HepG2 (cell line): ENCODE data around the gene ANAPC2. TPM values are rescaled to one million over a fixed set of nuclear protein-coding genes. Genes with fewer than 3 reads are reported as not detected.

Experiments
- ATAC-seq: fragments of 200-7000 bp; cut with Tn5 transposase; 3 replicates; pipeline ENCODE4 v1.9.1; 2020; ENCODE audit warnings: mild to moderate bottlenecking, moderate library complexity
- BruUV-seq: library from RNA; stranded (reverse); fragments of 400-500 nt; replicated peaks from 2 replicates; lab custom pipeline; 2021; lab: Mats Ljungman, UMichigan
- CTCF ChIA-PET: fragments of 300-600 bp; formaldehyde crosslinking; extraction: SDS; loops from one replicate; lab custom pipeline; 2021; ENCODE audit warnings: low total read pairs, inconsistent platforms, low intra/inter-chr PET ratio; lab: Yijun Ruan, JAX
- POLR2A ChIA-PET: fragments of 350-600 bp; sonication (Branson Sonifier 250); formaldehyde crosslinking; loops from one replicate; lab custom pipeline; 2020; ENCODE audit warnings: antibody characterized with exemption, inconsistent platforms; lab: Yijun Ruan, JAX
- DNase-seq: peaks from one replicate; pipeline ENCODE4 v3.0.0-alpha.2; 2015; ENCODE audit warnings: low spot score
- FAIRE-seq: peaks from 3 replicates; lab custom pipeline; 2011; peaks lifted over from hg19 to GRCh38; lab: Jason Lieb, UNC
- H2AFZ ChIP-seq: one replicate; pipeline ENCODE4 v1.6.1; 2011; ENCODE audit warnings: low read length, inconsistent platforms
- H3K27ac ChIP-seq: fragments of 300-600 bp; 3 replicates; pipeline ENCODE4 v1.8.0; 2011; ENCODE audit warnings: mixed run types, mild to moderate bottlenecking, mixed read lengths, low read length, inconsistent platforms; ENCODE audit not compliant: insufficient read depth; ENCODE audit errors: extremely low read length
- H3K27me3 ChIP-seq, 2 experiments: fragments of 200-600 bp in 1 of 2; 2 replicates in 1 of 2; 3 replicates in 1 of 2; pipeline versions ENCODE4 v1.6.0 to v1.8.0; 2011; ENCODE audit warnings: low read length in 2 of 2, mild to moderate bottlenecking in 2 of 2, moderate library complexity in 2 of 2, inconsistent platforms in 1 of 2; ENCODE audit not compliant: insufficient read depth in 2 of 2, control insufficient read depth in 1 of 2
- H3K36me3 ChIP-seq, 2 experiments: fragments of 200-600 bp in 1 of 2; replicated peaks in 1 of 2; 2 replicates in 1 of 2; 3 replicates in 1 of 2; pipeline versions ENCODE4 v1.5.1 to v1.8.0; 2011; ENCODE audit warnings: low read length in 2 of 2, inconsistent platforms in 1 of 2; ENCODE audit not compliant: insufficient read depth in 2 of 2, control insufficient read depth in 1 of 2
- H3K4me1 ChIP-seq: 2 replicates; pipeline ENCODE4 v1.5.1; 2012; ENCODE audit warnings: low read length, inconsistent platforms; ENCODE audit not compliant: insufficient read depth
- H3K4me2 ChIP-seq: 2 replicates; pipeline ENCODE4 v1.6.0; 2011; ENCODE audit warnings: low read depth, low read length, inconsistent platforms
- H3K4me3 ChIP-seq, 3 experiments: fragments of 200-600 bp in 1 of 3; sonication (generic), shearing (Covaris generic) in 1 of 3; replicated peaks in 1 of 3; 2 replicates each; pipeline ENCODE4 v1.5.1; 2011 to 2016; ENCODE audit warnings: low read length in 3 of 3, inconsistent platforms in 2 of 3, low read depth in 2 of 3, mild to moderate bottlenecking in 2 of 3, control low read depth in 1 of 3, mixed read lengths in 1 of 3; ENCODE audit not compliant: insufficient read depth in 1 of 3
- H3K79me2 ChIP-seq: one replicate; pipeline ENCODE4 v1.6.1; 2011; ENCODE audit warnings: low read length, inconsistent platforms; ENCODE audit not compliant: insufficient read depth
- H3K9ac ChIP-seq: 2 replicates; pipeline ENCODE4 v1.6.0; 2011; ENCODE audit warnings: mild to moderate bottlenecking, low read depth, low read length, inconsistent platforms; ENCODE audit not compliant: insufficient read depth
- H3K9me3 ChIP-seq: 2 replicates; pipeline ENCODE4 v1.5.1; 2012; ENCODE audit warnings: mild to moderate bottlenecking, low read length
- H4K20me1 ChIP-seq: 2 replicates; pipeline ENCODE4 v1.6.0; 2011; ENCODE audit warnings: inconsistent platforms, mild to moderate bottlenecking, low read length, moderate library complexity; ENCODE audit not compliant: insufficient read depth
- HMGA1 ChIP-seq: sonication (generic); formaldehyde crosslinking; conservative IDR thresholded peaks from 2 replicates; pipeline ENCODE4 v1.4.0; 2020; ENCODE audit warnings: missing genetic modification reagents
- RBFOX2 ChIP-seq: fragments of 200-400 bp; formaldehyde crosslinking; IDR thresholded peaks from 2 replicates; pipeline ENCODE4 v1.6.1; 2017; ENCODE audit warnings: low read depth, mild to moderate bottlenecking, low read length
- SNAPC2 ChIP-seq: sonication (generic); formaldehyde crosslinking; IDR thresholded peaks from 2 replicates; pipeline ENCODE4 v1.8.1; 2022; ENCODE audit warnings: mild to moderate bottlenecking, missing genetic modification reagents
- ZC3H4 ChIP-seq: sonication (generic); formaldehyde crosslinking; IDR thresholded peaks from 2 replicates; pipeline ENCODE4 v1.4.0; 2020; ENCODE audit warnings: missing genetic modification reagents, borderline replicate concordance
- ZNF12 ChIP-seq: sonication (generic); formaldehyde crosslinking; IDR thresholded peaks from 2 replicates; pipeline ENCODE4 v1.5.0; 2020; ENCODE audit warnings: missing genetic modification reagents
- ZNF549 ChIP-seq: sonication (generic); formaldehyde crosslinking; IDR thresholded peaks from 2 replicates; pipeline ENCODE4 v1.5.0; 2020; ENCODE audit warnings: missing genetic modification reagents
- ZNF572 ChIP-seq: sonication (generic); formaldehyde crosslinking; IDR thresholded peaks from 2 replicates; pipeline ENCODE4 v1.5.1; 2020; ENCODE audit warnings: mild to moderate bottlenecking, missing genetic modification reagents
- ZSCAN9 ChIP-seq: IDR thresholded peaks from 2 replicates; pipeline ENCODE4 v1.6.1; 2016; ENCODE audit warnings: borderline replicate concordance
- WGBS: methylation state at CpG from one replicate; pipeline ENCODE4 v1.1.6; 2017; ENCODE audit warnings: low lambda C conversion rate; 5-methylcytosine and 5-hydroxymethylcytosine counted together
- in situ Hi-C: cut with HindIII; loops from 2 replicates; pipeline ENCODE4 v1.10.0; 2017; ENCODE audit warnings: low pct_unique_long_range_greater_than_20kb; ENCODE audit not compliant: extremely low pct_ligation_motif_present
- intact Hi-C: fragments of 100-400 bp; cut with micrococcal nuclease; formaldehyde crosslinking; loops from one replicate; pipeline ENCODE4 v1.10.0; 2022; ENCODE audit not compliant: unreplicated experiment
- polyA plus RNA-seq, 8 experiments: library from polyadenylated mRNA; depleted of rRNA in 3 of 8; stranded (reverse) in 7 of 8; unstranded in 1 of 8; fragments of >200 nt; fragmentation: Illumina TruSeq in 4 of 8; extraction: Trizol in 4 of 8; gene quantifications; 2 replicates each; pipeline versions ENCODE4 v1.2.1 to v1.2.3, GENCODE V29; 2011 to 2016; ENCODE audit warnings: low read depth in 4 of 8, missing spikeins in 1 of 8, mixed read lengths in 1 of 8; ENCODE audit not compliant: insufficient read depth in 1 of 8
- total RNA-seq, 5 experiments: library from RNA; depleted of rRNA; stranded (reverse); fragments of >200 nt; fragmentation: Illumina TruSeq; extraction: Trizol; gene quantifications; 2 replicates each; pipeline ENCODE4 v1.2.3, GENCODE V29; 2016; ENCODE audit warnings: low read depth in 1 of 5
- TF ChIP-seq, protein P1 (sequence below): IDR thresholded peaks from 2 replicates; pipeline ENCODE4 v1.6.1; 2016; ENCODE audit warnings: low read depth, borderline replicate concordance
- TF ChIP-seq, protein P2 (sequence below): sonication (generic); formaldehyde crosslinking; IDR thresholded peaks from 2 replicates; pipeline ENCODE4 v1.4.0; 2020; ENCODE audit warnings: missing genetic modification reagents, borderline replicate concordance
- TF ChIP-seq, protein P3 (sequence below): IDR thresholded peaks from 2 replicates; pipeline ENCODE4 v1.6.1; 2016; ENCODE audit warnings: missing compliant biosample characterization, missing genetic modification reagents, borderline replicate concordance

The ANAPC2 gene
- total and polyA plus RNA-seq, 2 of the 13 experiments (the other 11 are each of a cell fraction or from before 2014, with no cell fraction given): 12.3 to 15.4 TPM

DNA sequence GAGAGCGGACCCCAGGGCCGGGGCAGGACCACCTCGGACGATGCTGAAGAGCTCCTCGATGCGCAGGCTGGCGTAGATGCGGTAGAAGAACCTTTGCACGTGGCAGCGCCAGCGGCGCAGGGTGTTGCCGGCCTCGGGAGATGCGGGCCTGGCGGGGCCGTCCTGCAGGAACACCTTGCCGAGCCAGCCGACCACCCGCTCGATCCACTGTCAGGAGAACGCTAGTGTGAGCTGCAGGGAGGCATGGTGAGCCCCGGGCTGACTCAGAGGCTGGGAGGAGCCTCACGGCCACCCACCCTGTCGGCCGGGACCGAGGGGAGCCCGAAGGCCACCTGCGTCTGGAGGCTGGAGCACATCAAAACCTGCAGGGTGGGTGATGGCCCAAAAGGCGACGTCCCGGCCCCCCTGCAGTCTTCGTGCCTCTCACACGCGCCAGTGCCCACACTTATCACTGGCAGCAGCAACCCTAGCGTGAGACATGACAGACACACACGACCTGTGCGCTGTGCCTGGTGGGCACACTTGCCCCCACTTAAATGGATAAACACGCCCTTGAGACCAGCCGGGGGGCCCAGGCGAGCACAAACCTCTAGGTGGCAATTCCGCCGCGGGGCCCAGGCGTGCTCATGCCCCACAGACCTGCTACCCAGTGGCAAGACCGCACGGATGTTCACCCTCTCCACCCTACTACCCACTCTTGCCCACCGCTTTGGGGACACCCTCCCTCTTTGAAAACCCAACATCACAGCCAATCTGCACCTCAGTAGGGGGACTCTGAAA is 3.3 kb downstream of the ANAPC2 start:
- peaks cover 26% of the 10 kb centered on the region for H3K79me2 ChIP-seq
- WGBS: 96% methylated on average over 33 of the region's 48 CpGs
- intact Hi-C loops (no loop called here), in situ Hi-C loops (loop anchor here (5.0 kb wide), 1 partner anchor 42 kb away; the partner anchor contains the start of genes CYSRT1 and RNF224)
- DNase-seq (no peak), FAIRE-seq (no peak), ATAC-seq (no peak)
- H3K9me3 ChIP-seq: no peaks in the 10 kb centered on the region
- H4K20me1 ChIP-seq: no peaks in the 10 kb centered on the region
- H3K4me3 ChIP-seq: no peak overlapping the region
- TF ChIP-seq, protein P1, sequence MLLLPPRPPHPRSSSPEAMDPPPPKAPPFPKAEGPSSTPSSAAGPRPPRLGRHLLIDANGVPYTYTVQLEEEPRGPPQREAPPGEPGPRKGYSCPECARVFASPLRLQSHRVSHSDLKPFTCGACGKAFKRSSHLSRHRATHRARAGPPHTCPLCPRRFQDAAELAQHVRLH: no peak
- 0 out of 2 replicates have a peak, but pooled peaks have one; percentile 33 for TF ChIP-seq RBFOX2
- H2AFZ ChIP-seq: no peak overlapping the region
- no peak overlapping the region for H3K4me2 ChIP-seq
- H3K27me3 ChIP-seq: no peaks in the 10 kb centered on the region
- BruUV-seq: no TSS peak
- H3K4me1 ChIP-seq: peaks cover 24% of the 10 kb centered on the region
- peaks cover 27 to 32% of the 10 kb centered on the region in 2 experiments; a peak in 4 of 5 replicates for H3K36me3 ChIP-seq
- no peak overlapping the region for H3K9ac ChIP-seq
- H3K27ac ChIP-seq: no peak overlapping the region
- ChIA-PET CTCF (no interaction called here), POLR2A (no interaction called here)

DNA sequence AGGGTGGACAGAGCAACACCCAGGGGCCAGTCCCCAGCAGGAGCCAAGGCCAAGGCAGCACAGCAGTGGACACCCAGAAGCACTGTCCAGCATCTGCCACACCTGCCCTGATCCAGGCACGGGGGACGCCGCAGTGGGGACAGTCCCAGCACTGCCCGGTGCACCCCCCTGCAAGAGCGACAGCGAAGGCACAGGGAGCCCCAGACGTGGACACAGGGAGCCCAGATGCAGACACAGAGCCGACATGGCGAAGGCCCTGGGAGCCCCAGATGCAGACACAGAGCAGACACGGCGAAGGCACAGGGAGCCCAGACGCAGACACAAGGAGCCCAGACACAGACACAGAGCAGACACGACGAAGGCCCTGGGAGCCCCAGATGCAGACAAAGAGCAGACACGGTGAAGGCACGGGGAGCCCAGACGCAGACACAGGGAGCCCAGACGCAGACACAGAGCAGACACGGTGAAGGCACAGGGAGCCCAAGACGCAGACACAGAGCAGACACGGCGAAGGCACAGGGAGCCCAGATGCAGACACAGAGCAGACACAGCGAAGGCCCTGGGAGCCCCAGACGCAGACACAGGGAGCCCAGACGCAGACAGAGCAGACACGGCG is 4.3 kb downstream of the ANAPC2 start:
- POLR2A ChIA-PET: no interaction called here
- TF ChIP-seq ZNF572: no peak
- TF ChIP-seq HMGA1 (CRISPR knock-in tag): no peak
- no peak for TF ChIP-seq ZNF549 (CRISPR knock-in tag)
- TF ChIP-seq ZC3H4 (CRISPR knock-in tag): no peak
- TF ChIP-seq, protein P2, sequence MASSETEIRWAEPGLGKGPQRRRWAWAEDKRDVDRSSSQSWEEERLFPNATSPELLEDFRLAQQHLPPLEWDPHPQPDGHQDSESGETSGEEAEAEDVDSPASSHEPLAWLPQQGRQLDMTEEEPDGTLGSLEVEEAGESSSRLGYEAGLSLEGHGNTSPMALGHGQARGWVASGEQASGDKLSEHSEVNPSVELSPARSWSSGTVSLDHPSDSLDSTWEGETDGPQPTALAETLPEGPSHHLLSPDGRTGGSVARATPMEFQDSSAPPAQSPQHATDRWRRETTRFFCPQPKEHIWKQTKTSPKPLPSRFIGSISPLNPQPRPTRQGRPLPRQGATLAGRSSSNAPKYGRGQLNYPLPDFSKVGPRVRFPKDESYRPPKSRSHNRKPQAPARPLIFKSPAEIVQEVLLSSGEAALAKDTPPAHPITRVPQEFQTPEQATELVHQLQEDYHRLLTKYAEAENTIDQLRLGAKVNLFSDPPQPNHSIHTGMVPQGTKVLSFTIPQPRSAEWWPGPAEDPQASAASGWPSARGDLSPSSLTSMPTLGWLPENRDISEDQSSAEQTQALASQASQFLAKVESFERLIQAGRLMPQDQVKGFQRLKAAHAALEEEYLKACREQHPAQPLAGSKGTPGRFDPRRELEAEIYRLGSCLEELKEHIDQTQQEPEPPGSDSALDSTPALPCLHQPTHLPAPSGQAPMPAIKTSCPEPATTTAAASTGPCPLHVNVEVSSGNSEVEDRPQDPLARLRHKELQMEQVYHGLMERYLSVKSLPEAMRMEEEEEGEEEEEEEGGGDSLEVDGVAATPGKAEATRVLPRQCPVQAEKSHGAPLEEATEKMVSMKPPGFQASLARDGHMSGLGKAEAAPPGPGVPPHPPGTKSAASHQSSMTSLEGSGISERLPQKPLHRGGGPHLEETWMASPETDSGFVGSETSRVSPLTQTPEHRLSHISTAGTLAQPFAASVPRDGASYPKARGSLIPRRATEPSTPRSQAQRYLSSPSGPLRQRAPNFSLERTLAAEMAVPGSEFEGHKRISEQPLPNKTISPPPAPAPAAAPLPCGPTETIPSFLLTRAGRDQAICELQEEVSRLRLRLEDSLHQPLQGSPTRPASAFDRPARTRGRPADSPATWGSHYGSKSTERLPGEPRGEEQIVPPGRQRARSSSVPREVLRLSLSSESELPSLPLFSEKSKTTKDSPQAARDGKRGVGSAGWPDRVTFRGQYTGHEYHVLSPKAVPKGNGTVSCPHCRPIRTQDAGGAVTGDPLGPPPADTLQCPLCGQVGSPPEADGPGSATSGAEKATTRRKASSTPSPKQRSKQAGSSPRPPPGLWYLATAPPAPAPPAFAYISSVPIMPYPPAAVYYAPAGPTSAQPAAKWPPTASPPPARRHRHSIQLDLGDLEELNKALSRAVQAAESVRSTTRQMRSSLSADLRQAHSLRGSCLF (CRISPR knock-in tag): no peak
- TF ChIP-seq, protein P3, sequence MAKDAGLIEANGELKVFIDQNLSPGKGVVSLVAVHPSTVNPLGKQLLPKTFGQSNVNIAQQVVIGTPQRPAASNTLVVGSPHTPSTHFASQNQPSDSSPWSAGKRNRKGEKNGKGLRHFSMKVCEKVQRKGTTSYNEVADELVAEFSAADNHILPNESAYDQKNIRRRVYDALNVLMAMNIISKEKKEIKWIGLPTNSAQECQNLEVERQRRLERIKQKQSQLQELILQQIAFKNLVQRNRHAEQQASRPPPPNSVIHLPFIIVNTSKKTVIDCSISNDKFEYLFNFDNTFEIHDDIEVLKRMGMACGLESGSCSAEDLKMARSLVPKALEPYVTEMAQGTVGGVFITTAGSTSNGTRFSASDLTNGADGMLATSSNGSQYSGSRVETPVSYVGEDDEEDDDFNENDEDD (CRISPR knock-in tag): no peak
- TF ChIP-seq ZSCAN9 (CRISPR knock-in tag): no peak
- no peak for TF ChIP-seq ZNF12
- no peak for TF ChIP-seq SNAPC2 (CRISPR knock-in tag)

More for the DNA sequence above, 4.3 kb downstream of the ANAPC2 start:
- in situ Hi-C loops: no loop called here
- Histone ChIP-seq H3K9ac (no peak overlapping the region), H3K79me2 (peaks cover 19% of the 10 kb centered on the region), H3K4me3 (no peak overlapping the region), H3K36me3 (peaks cover 25 to 35% of the 10 kb centered on the region in 2 experiments; a peak in 4 of 5 replicates), H3K27me3 (no peaks in the 10 kb centered on the region), H3K27ac (no peak overlapping the region), H3K4me2 (no peak overlapping the region), H4K20me1 (no peaks in the 10 kb centered on the region), H2AFZ (no peak overlapping the region), H3K4me1 (peaks cover 15% of the 10 kb centered on the region), H3K9me3 (no peaks in the 10 kb centered on the region)
- CTCF ChIA-PET: no interaction called here
- BruUV-seq: no TSS peak
- no peak for ATAC-seq
- intact Hi-C loops: no loop called here
- no peak for FAIRE-seq
- WGBS: 96% methylated on average over 26 of the region's 27 CpGs
- no peak for DNase-seq
